GM19023 (cell line): ENCODE data around the gene ATP6V0A1.

ENCODE experiments used
- ATAC-seq: cut with Tn5 transposase; IDR thresholded peaks from one replicate; pipeline ENCODE4 v1.9.1; 2021; ENCODE audit warnings: mild to moderate bottlenecking, moderate library complexity; ENCODE audit not compliant: unreplicated experiment

The ATP6V0A1 gene

DNA sequence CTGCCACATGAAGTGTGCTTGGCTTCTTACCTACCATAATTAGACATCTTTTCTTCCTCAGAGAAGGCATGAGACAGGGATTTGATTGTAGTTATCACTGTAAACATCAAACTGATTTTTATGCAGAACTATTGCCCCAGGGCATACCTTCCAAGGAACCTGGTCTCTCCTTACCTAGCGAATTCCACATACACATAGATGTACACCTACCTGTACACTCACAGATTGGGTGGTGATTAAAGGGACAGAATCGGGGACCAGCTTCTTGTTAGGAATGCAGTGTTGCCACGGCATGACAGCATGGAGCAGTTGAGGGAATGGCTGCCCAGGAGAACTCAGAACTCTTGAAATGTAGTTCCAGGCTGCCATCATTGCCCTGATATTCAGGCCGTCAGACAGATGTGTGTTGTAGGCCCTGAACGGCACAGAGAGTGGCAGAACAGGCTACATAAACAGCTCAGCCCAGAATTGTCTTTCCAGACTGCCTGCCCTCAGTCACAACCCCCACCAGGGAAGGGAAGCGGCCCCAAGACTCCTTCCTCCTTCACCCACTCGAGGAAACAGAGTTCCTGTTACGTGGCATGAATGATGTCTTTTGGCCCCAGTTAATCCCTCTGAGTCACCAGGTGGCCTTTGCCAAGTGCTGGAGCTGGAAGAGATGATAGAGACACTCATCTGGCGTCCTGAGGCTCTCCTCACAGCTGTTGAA is 59.5 kb downstream of the ATP6V0A1 start:
- ATAC-seq, result no peak

DNA sequence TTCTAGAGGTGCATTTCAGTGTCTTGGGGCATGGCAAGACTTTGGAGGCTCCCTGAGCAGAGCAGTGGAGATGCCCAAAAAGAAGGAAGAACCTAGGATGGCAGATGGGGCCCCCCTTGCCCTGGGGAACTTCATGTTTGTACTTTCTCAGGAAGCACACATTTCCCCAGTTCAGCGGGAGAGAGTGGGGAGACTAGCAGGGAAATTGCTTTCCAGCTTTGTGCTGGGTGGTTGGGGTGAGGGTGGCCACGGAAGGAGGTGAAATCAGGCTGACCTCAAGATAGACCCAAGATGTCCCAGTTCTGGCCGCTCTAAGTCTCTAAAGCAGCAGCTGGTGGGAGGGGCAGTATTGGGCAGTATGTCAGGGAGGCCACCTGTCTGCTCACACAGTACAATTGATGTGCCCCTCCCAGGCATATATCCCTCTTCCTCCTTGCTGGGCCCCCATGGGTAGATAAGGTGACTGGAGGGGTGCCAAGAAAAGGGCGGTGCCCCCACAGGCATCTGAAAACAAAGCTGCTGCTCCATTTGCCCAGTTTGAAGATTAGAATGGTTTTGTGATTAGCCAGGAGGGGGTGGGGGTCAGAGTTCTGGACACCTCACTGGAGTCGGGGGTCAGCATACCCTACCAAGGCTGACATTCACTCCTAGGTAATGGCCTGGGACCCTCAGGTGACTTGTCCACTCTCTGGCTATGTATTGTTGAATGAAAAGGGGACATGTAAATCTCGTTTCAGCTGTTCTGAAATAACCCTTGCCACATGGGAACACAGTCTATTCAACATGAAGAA is 60.3 kb downstream of the ATP6V0A1 start:
- ATAC-seq, result no peak

DNA sequence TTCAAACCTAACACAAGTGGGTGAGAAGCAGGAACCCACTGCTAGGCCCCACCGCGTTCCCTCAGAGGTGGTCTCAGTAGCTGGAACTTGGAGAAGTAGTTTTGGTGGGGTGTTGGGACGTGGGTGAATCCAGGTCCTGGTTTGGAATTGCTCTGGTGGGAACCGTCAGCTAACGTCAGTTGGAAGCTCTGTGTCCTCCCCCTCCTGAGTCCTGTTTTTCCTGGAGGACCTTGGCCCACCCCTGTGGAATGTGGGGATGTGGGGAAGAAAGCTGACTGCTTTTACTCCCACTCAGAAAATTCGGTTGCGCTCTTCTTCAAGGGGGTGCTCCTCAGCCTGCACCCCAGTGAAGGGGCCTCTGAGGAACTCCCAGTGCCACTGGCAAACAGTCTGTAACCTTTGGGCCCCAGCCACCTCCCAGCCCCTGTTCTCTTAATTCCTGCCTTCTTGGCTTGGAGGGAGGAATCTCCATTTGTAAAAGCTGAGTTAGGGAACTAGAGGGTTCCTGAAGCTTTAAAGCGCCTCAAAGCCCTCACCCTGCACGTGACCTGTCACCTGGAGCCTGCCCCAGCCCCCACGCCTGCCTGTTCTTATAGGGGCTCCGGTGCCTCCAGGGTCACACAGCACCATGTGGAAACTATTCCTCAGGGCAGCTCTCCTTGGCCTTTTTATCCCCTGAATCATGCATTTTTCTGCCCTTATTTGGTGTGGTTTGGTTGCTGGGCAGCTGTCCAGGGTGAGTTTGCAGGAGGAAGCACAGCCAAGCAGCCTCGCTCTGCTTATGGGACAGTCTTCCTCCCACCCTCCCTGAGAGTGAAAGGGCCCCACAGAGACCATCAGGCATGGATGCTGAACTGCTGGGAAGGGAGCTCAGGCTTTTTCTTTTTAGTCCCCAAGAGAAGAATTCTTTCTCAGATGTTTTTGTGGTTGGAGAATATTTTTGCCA is 61.1 kb downstream of the ATP6V0A1 start:
- no peak for ATAC-seq

DNA sequence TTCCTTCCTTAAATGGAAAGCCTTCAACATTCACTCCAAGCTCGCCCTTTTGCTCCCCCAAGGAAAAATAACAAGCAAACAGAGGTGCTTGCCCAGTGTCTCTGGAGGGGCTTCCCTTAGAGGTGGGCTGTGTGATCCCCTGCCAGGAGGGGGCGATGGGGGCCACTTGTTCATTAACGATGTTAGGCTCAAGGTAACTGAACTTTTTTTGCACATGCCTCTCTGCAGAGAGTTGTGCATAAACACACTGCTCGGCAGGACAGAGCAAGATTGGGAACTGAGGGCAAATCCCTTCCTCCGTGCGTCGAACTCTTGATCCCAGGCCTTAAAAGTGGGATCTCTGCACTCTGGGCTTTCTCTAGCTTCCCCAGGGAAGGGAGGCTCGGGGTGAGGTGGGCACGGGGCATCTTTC is 61.9 kb downstream of the ATP6V0A1 start:
- ATAC-seq, result no peak

DNA sequence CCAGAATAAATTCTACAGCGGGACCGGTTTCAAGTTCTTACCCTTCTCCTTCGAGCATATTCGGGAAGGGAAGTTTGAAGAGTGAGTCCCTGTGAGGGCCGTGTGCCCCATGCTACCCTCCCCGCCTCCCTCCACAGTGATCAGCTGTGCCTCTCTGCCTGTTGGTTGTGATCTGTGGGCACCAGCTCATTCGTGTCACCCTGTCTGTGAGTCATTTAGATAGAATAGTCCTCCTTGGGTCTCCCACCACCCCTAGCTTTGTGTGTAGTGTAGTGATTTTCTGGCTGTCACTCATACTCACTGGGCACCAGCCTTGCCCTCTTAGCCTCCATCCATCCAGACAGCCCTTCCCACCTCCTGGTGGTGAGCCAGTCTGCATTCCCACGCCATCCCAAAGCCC is 62.4 kb downstream of the ATP6V0A1 start:
- no peak for ATAC-seq

DNA sequence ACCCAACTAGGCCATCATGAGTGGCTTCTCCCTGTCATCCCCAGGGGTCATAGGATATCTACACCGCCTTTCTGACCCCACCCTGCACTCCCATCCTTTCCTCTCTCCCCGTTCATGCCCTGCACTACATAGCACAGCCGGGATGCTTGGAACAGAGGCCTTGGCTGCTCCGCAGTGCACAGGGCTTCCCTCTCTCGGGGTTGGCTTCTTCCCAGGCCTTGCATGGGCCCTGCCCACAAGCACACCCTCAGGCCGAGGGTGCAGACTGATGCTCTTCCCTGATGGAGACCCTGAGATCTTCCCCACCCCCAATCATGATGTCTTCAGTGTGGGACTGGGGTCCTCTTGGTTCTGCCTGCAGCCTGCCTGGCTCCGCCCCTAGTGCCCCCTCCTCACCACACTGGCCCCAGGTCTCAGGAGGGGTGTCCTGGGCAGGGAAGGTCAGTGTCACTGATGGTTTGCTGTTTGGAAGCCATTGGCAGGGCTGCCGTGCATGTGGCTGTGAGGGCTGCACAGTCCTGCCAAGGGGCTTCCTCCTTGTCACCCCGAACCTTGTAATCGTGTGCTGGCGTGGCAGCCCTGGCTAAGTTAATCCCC is 63.1 kb downstream of the ATP6V0A1 start:
- no peak for ATAC-seq

DNA sequence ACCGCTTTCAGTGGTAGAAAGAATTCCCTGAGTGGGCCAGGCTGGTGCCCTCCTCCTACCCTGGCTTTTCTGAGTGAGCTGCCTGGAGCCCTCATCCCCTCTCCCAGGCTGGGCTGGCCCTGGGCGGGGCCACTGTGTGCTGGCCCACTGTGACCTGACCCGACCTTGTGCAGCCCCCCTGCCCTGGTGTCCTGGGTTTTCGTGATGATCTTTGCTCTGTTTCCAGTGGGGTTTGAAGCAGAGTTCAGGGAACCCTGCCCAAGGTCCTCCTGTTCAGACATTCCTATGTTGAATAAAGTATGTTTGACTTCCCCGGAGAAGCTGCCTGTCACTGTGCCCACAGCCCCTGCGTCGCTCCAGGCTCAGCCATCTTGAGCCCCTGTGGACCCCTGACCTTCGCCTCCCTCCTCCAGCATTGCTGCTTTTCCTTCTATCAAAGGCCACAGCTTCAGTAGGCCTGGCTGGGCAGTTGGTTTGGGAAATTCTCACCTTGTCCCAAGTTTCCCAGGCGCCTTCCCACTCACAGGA is 63.6 kb downstream of the ATP6V0A1 start:
- ATAC-seq, result no peak

DNA sequence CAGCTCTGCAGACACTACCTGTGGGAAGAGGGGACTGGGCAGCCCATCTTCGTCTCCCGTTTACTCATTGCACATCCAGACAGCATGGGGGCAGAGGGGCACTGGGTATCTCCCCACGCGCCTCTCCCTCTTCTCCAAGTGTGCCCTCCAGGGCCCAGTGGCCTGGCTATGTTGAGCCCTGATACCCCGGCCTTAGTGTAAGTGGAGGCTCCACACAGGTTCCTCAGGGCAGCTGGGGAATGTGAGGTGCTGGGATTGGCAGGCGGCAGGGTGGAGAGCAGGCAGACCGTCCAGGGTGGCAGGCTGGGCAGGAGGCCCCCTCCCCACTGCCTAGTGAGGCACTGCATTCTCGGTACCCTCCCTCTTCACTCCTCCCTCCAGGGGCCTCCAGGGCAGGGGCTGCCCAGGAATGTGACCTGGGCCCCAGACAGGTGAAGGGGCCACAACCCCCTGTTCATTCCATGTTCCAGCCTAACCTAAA is 64.2 kb downstream of the ATP6V0A1 start:
- ATAC-seq, result no peak

DNA sequence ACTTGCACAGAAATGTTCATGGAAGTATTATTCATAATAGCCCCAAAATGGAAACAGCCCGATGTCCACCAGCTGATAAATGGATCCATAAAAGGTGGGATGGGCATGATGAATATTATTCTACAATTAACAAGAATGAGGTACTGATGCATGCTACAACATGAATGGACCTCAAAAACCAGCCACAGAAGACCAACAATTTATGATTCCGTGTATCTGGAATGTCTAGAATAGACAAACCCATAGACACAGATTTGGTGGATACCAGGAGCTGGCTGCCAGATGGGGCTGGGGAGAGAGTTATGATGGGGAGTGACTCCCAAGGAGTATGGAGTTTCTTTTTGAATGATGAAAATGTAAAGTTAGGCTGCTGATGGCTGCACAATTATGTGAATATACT is 66.5 kb downstream of the ATP6V0A1 start:
- no peak for ATAC-seq

DNA sequence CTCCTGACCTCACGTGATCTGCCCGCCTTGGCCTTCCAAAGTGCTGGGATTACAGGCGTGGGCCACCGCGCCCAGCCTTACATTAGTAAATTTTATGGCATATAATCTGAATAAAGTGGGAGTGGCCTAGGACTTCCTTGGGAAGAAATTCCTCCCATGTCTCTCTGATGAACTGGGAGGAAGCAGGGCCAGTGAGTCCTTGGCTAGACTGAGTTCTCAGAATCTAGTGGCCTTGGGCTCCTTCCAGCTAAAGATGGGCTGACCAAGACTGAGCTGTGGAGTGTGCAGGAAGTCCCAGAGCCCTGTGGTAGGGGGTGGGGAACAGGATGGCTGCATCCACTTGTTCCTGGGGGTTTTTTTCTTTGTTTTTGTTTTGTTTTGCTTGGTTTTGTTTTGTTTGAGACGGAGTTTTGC is 67.4 kb downstream of the ATP6V0A1 start:
- ATAC-seq, result no peak

DNA sequence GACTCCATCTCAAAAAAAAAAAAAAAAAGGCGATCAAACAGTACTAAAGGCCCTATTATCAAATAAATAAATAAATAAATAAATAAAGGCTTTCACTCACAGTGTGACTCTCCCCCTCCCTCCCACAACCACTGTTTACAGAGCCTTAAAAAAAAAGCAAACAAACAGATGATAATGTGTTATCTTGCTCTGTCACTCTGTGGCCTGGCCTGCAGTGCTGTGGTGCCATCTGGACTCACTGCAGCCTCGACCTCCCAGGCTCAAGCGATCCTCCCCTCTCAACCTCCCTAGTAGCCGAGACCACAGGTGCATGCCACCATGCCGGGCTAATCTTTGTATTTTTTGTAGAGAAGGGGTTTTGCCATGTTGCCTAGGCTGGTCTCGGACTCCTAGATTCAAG is 69.3 kb downstream of the ATP6V0A1 start:
- no peak for ATAC-seq

DNA sequence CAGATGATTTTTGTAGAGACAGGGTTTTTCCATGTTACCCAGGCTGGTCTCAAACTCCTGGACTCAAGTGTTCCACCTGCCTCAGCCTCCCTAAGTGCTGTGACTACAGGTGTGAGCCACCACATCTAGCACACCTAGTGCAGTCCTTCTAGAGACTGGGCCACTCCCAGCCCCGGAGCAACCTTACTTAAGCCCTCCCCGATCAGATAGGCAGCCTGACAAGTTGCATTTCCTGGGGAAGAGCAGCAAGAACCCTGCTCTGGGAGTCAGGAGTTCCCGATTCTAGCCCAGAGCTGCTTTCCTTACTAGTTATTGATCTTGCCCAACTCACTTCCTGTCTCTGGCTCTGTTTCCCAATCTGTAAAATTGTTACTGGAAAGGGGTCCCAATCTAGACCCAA is 70.4 kb downstream of the ATP6V0A1 start:
- ATAC-seq, result no peak

DNA sequence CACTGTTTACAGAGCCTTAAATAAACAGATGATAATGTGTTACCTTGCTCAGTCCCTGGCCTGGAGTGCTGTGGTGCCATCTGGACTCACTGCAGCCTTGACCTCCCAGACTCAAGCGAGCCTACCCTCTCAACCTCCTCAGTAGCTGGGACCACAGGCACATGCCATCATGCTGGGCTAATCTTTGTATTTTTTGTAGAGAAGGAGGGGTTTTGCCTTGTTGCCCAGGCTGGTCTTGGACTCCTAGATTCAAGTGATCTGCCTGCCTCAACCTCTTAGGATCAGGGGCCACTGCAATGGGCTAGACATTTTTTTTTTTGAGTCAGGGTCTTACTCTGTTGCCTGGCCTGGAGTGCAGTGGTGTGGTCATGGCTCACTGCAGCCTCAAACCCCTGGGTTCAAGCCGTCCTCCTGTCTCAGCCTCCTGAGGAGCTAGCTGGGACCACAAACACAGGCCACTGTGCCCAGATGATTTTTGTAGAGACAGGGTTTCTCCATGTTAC is 72.3 kb downstream of the ATP6V0A1 start:
- ATAC-seq, result no peak

DNA sequence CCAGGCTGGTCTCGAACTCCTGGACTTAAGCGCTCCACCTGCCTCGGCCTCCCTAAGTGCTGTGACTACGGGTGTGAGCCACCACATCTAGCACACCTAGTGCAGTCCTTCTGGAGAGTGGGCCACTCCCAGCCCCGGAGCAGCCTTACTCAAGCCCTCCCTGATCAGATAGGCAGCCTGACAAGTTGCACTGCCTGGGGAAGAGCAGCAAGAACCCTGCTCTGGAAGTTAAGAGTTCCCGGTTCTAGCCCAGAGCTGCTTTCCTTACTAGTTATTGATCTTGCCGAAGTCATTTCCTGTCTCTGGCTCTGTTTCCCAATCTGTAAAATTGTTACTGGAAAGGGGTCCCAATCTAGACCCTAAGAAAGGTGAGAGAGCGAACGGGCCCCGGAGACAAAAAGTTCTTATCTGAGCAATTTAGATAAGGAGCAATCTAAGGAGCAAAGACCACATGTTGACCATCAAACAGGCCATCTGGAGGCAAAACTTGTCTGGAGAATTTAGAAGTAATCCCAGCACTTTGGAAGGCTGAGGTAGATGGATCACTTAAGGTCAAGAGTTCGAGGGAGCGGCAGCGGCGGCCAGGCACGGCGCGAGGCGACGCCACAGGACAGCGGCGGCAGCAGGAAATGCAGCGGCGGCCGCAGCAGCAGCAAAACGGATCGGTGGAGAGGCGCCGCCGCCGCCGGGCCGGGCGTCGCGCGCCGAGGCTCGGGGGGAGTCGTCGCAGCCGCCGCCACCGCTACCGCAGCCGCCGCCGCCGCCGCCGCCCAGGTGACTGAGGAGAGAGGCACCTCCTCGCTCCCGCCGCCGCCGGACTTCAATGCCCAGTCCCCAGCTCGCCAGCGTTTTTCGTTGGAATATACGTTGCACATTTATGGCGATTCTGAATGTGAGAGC is 73.0 kb downstream of the ATP6V0A1 start:
- no peak for ATAC-seq

DNA sequence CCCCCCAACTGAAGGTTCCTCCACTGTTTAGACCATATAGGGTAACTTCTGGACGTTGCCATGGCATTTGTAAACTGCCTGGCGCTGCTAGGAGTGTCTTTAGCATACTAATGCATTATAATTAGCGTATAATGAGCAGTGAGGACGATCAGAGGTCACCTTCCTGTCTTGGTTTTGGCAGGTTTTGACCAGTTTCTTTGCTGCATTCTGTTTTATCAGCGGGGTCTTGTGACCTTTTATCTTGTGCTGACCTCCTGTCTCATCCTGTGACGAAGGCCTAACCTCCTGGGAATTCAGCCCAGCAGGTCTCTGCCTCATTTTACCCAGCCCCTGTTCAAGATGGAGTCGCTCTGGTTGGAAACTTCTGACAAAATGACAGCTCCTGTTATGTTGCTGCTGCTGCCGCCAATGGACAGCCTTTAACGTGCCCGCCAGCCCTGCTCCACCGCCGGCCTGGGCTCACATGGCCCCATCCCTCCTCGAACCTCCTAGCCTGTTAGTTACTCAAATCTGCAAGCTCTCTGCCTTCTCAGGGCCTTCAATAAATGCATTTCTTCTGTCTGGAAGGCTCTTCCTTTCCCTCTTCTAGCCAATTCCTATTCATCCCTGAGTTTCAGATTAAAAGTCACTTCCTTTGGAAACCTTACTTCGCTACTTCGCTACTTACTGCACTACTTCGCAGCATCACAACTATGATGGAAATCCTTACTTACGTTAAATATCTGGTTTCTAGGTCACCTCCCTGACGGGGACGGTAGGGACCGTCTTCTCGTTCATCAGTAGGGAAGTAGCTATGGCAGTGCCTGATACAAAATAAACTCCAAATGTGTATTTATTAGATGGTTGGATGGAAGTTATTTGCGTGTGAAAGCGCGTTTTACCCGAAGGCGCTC is 76.7 kb downstream of the ATP6V0A1 start:
- ATAC-seq, result peak; percentile 9

DNA sequence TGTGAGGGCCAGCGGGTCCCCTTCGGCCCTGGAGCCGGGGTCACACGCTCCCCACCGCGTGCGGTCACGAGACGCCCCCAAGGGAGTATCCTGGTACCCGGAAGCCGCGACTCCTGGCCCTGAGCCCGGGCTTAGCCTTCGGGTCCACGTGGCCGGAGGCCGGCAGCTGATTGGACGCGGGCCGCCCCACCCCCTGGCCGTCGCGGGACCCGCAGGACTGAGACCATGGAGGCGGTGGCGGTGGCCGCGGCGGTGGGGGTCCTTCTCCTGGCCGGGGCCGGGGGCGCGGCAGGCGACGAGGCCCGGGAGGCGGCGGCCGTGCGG is 77.3 kb downstream of the ATP6V0A1 start, which contains the start of gene NAGLU:
Gene NAGLU (plus strand): TSS at position 194 of the 324 bp plus-strand sequence. CDS start 32 bp downstream, at position 226.
- peak; percentile 88 for ATAC-seq

DNA sequence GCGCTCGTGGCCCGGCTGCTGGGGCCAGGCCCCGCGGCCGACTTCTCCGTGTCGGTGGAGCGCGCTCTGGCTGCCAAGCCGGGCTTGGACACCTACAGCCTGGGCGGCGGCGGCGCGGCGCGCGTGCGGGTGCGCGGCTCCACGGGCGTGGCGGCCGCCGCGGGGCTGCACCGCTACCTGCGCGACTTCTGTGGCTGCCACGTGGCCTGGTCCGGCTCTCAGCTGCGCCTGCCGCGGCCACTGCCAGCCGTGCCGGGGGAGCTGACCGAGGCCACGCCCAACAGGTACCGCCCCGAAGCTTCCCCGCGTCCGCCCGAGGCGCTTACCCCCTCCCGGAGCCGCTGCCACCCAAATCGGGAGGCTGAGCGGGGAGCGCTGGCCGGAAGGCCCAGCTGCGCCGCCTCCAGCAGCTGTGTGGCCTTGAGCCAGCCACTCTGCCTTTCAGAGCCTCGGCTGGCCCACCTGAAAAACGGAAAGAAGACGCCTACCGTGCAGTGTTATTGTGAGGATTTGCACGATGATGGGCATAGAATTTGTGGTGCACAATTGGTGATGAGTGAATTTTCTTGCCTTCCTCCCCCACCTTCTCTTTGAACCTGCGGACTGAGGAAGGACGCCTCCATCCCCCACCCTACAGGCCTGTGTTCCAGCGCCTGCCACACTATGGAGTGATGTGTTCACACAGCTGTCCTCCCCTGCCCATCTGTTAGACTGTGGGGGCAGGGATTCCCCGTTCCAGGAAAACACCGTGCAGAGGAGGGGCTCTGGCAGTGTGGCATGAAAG is 77.9 kb downstream of the ATP6V0A1 start:
- ATAC-seq, result peak; percentile 61
